ENCODE results near the gene RAB10.

- TF ChIP-seq POLR2A (IDR thresholded peaks at IDR 0.05) (no peak), CTCF (IDR thresholded peaks at IDR 0.05) (no peak), POLR2AphosphoS5 (IDR thresholded peaks at IDR 0.05) (no peak), EP300 (IDR thresholded peaks at IDR 0.05) (no peak)
Measured at GRCh38 chr2:26059542-26059941, 25.7 kb downstream of the RAB10 start.

Measured in stomach (tissue), 4 donors.